Epithelial cell of proximal tubule (primary cell): Measurements from ENCODE around the gene CASP10. TPM values are rescaled to one million over a fixed set of nuclear protein-coding genes. Genes with fewer than 3 reads are reported as not detected.

Experiments used
- DNase-seq: peaks from one replicate; pipeline ENCODE4 v3.0.0-alpha.2; 2011; ENCODE audit warnings: low read depth
- H3K4me3 ChIP-seq: 2 replicates; pipeline ENCODE4 v1.5.1; 2011; ENCODE audit warnings: low read depth, mild to moderate bottlenecking, low read length
- total RNA-seq: library from RNA; depleted of rRNA; stranded (reverse); fragments of >200 nt; gene quantifications from 2 replicates; pipeline ENCODE4 v1.2.3, GENCODE V29; 2015
- TF ChIP-seq, protein P1 (sequence below): conservative IDR thresholded peaks from 2 replicates; pipeline ENCODE4 v1.5.1; 2012; ENCODE audit warnings: low read depth, mild to moderate bottlenecking, low read length

The CASP10 gene
- total RNA-seq, 1 donor from 2014 or later, result 3.8 TPM

GRCh38 chr2:201275990-201276389, 93.0 kb downstream of the CASP10 start:
- no peak overlapping the region for H3K4me3 ChIP-seq
- DNase-seq, result no peak
- TF ChIP-seq, protein P1, sequence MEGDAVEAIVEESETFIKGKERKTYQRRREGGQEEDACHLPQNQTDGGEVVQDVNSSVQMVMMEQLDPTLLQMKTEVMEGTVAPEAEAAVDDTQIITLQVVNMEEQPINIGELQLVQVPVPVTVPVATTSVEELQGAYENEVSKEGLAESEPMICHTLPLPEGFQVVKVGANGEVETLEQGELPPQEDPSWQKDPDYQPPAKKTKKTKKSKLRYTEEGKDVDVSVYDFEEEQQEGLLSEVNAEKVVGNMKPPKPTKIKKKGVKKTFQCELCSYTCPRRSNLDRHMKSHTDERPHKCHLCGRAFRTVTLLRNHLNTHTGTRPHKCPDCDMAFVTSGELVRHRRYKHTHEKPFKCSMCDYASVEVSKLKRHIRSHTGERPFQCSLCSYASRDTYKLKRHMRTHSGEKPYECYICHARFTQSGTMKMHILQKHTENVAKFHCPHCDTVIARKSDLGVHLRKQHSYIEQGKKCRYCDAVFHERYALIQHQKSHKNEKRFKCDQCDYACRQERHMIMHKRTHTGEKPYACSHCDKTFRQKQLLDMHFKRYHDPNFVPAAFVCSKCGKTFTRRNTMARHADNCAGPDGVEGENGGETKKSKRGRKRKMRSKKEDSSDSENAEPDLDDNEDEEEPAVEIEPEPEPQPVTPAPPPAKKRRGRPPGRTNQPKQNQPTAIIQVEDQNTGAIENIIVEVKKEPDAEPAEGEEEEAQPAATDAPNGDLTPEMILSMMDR, result peak; percentile 3

GRCh38 chr2:201276511-201276910, 93.6 kb downstream of the CASP10 start:
- no peak overlapping the region for H3K4me3 ChIP-seq
- no peak for DNase-seq
- TF ChIP-seq, protein P1, result no peak

Other genes with a start within 250 kb of the CASP10 start
- gene ORC2, start 219.5 kb upstream of the CASP10 start, total RNA-seq, result 16.8 and 20.9 TPM in 2 replicates
- 2.1 and 4.1 TPM in 2 replicates for gene HYCC2, start 111.5 kb upstream of the CASP10 start, total RNA-seq
- 85.2 and 138 TPM in 2 replicates for gene NDUFB3, start 111.1 kb upstream of the CASP10 start, total RNA-seq
- 56.2 and 103 TPM in 2 replicates for gene CFLAR, start 67.0 kb upstream of the CASP10 start, total RNA-seq
- 8.2 and 9.9 TPM in 2 replicates for gene CASP8, start 77.4 kb downstream of the CASP10 start, total RNA-seq
- gene FLACC1, start 174.2 kb downstream of the CASP10 start, total RNA-seq, result 0.22 TPM in 1 of 2 replicates, not detected in the other